K562 (cell line): ENCODE data around the gene CD74. TPM values are rescaled to one million over a fixed set of nuclear protein-coding genes. Genes with fewer than 3 reads are reported as not detected.

Experiments
- ARNT ChIP-seq, 2 experiments: fragments of 450-650 bp; IDR thresholded peaks; 2 replicates each; pipeline ENCODE4 v1.6.1; 2016; ENCODE audit warnings: mild to moderate bottlenecking in 1 of 2
- FOXK1 ChIP-seq: sonication (generic); formaldehyde crosslinking; IDR thresholded peaks from 2 replicates; pipeline ENCODE4 v1.8.0; 2022; ENCODE audit warnings: missing genetic modification reagents, mild to moderate bottlenecking, borderline replicate concordance
- KDM5B ChIP-seq: fragments of 200-600 bp; sonication (generic); IDR thresholded peaks from 2 replicates; pipeline ENCODE4 v1.6.1; 2012; ENCODE audit warnings: low read depth, mild to moderate bottlenecking, moderate library complexity, low read length, control low read depth, inconsistent platforms; ENCODE audit not compliant: insufficient replicate concordance
- MECOM ChIP-seq: fragments of 250-450 bp; sonication (Bioruptor Pico); IDR thresholded peaks from 2 replicates; pipeline ENCODE4 v1.8.0; 2022; ENCODE audit warnings: inconsistent platforms
- PRPF4 ChIP-seq: fragments of 200-400 bp; formaldehyde crosslinking; IDR thresholded peaks from one replicate; pipeline ENCODE4 v1.6.1; 2017; ENCODE audit warnings: low read length, low read depth, mild to moderate bottlenecking; ENCODE audit not compliant: insufficient read depth, poor library complexity, severe bottlenecking
- RBM34 ChIP-seq: fragments of 200-400 bp; formaldehyde crosslinking; IDR thresholded peaks from 2 replicates; pipeline ENCODE4 v1.6.1; 2018; ENCODE audit warnings: low read length, borderline replicate concordance; ENCODE audit not compliant: insufficient read depth
- TAL1 ChIP-seq: fragments of 450-650 bp; IDR thresholded peaks from 2 replicates; pipeline ENCODE4 v1.6.1; 2016; ENCODE audit warnings: mild to moderate bottlenecking
- ZNF124 ChIP-seq: sonication (generic); formaldehyde crosslinking; IDR thresholded peaks from 2 replicates; pipeline ENCODE4 v1.8.1; 2022; ENCODE audit warnings: missing genetic modification reagents
- ZNF324 ChIP-seq: fragments of 250-450 bp; sonication (Bioruptor Pico); IDR thresholded peaks from 2 replicates; pipeline ENCODE4 v1.4.0; 2020; ENCODE audit warnings: mild to moderate bottlenecking
- polyA plus RNA-seq, 8 experiments: library from polyadenylated mRNA; depleted of rRNA in 4 of 8; stranded (reverse) in 5 of 8; unstranded in 3 of 8; fragments of >200 nt; fragmentation: Nextera tagmentation in 2 of 8; fragmentation: Illumina TruSeq in 1 of 8; extraction: Ambion mirVana in 2 of 8; extraction: Trizol in 1 of 8; gene quantifications; 2 replicates each; pipeline versions ENCODE4 v1.2.1 to v1.2.3, GENCODE V29; 2011 to 2014; ENCODE audit warnings: inconsistent platforms in 1 of 8, missing spikeins in 1 of 8
- total RNA-seq, 7 experiments: library from RNA; depleted of rRNA in 6 of 7; stranded (reverse); fragments of >200 nt in 6 of 7; fragmentation: Illumina TruSeq in 2 of 7; extraction: Trizol in 2 of 7; gene quantifications; 2 replicates each; pipeline versions ENCODE4 v1.2.1 to v1.2.3, GENCODE V29; 2011 to 2021; ENCODE audit warnings: low replicate concordance in 1 of 7
- TF ChIP-seq, protein P1 (sequence below): fragments of 250-450 bp; sonication (Bioruptor Pico); IDR thresholded peaks from 2 replicates; pipeline ENCODE4 v1.8.0; 2022; ENCODE audit warnings: inconsistent platforms
- TF ChIP-seq, protein P2 (sequence below): sonication (generic); formaldehyde crosslinking; IDR thresholded peaks from 2 replicates; pipeline ENCODE4 v1.8.0; 2022; ENCODE audit warnings: mild to moderate bottlenecking, low read depth, missing genetic modification reagents
- TF ChIP-seq, protein P3 (sequence below): fragments of 450-650 bp; IDR thresholded peaks from 2 replicates; pipeline ENCODE4 v1.6.1; 2016; ENCODE audit warnings: mild to moderate bottlenecking, moderate library complexity

Gene CD74
- total and polyA plus RNA-seq, 9 of the 15 experiments (the other 6 are each of a cell fraction or from before 2014, with no cell fraction given), result 0.07 to 4.8 (median 0.32) TPM

DNA sequence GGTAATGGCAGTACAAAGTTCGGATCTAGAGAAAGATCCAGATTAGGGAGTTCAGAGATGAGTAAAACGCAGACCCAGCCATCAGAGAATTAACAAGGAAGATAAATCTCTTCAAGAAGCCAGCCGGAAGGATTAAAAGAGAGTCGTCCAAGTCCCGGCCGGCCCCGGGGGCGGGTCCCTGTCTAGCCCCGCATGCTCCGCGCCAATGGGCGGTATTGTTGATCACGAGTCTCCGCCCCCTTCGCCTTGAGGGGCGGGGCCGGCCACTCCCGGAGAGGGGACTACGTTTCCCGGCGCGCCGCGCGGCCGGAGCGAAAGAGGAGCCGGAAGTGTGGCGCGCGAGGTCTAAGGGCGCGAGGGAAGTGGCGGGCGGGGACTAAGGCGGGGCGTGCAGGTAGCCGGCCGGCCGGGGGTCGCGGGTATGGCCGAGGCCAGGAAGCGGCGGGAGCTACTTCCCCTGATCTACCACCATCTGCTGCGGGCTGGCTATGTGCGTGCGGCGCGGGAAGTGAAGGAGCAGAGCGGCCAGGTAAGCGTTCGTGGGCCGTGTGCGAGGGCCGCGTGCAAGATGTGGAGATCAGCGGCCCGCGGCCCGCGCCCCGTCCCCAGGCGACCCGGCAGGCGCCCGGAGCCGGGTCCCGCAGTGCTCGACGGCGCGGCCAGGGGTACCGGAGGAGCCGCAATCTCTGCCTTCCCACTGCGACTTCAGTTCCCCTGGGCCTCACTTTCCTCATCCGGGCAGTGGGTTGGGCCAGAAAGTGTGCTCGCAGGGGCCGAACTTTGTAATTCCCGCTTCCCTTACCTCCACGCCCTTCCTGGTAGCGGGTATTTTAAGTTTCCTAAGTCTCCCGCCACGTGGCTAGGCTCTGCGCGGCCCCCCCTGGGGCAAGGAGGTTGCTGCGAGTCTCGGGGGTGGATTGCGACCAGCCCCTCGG lies 55.1 kb downstream of the CD74 start, which contains the start of gene TCOF1 (continued):
- TF ChIP-seq ARNT (IDR thresholded peaks at IDR 0.05) (no peak), TAL1 (no peak), RBM34 (no peak), ZNF324 (CRISPR knock-in tag) (no peak), ZNF124 (CRISPR knock-in tag) (no peak), PRPF4 (no peak), MECOM (no peak), KDM5B (peak; percentile 39), FOXK1 (CRISPR knock-in tag) (no peak)
- TF ChIP-seq, protein P1, sequence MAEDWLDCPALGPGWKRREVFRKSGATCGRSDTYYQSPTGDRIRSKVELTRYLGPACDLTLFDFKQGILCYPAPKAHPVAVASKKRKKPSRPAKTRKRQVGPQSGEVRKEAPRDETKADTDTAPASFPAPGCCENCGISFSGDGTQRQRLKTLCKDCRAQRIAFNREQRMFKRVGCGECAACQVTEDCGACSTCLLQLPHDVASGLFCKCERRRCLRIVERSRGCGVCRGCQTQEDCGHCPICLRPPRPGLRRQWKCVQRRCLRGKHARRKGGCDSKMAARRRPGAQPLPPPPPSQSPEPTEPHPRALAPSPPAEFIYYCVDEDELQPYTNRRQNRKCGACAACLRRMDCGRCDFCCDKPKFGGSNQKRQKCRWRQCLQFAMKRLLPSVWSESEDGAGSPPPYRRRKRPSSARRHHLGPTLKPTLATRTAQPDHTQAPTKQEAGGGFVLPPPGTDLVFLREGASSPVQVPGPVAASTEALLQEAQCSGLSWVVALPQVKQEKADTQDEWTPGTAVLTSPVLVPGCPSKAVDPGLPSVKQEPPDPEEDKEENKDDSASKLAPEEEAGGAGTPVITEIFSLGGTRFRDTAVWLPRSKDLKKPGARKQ (CRISPR knock-in tag), result no peak
- TF ChIP-seq, protein P2, sequence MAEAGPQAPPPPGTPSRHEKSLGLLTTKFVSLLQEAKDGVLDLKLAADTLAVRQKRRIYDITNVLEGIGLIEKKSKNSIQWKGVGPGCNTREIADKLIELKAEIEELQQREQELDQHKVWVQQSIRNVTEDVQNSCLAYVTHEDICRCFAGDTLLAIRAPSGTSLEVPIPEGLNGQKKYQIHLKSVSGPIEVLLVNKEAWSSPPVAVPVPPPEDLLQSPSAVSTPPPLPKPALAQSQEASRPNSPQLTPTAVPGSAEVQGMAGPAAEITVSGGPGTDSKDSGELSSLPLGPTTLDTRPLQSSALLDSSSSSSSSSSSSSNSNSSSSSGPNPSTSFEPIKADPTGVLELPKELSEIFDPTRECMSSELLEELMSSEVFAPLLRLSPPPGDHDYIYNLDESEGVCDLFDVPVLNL, result peak; percentile 90
- TF ChIP-seq, protein P3, sequence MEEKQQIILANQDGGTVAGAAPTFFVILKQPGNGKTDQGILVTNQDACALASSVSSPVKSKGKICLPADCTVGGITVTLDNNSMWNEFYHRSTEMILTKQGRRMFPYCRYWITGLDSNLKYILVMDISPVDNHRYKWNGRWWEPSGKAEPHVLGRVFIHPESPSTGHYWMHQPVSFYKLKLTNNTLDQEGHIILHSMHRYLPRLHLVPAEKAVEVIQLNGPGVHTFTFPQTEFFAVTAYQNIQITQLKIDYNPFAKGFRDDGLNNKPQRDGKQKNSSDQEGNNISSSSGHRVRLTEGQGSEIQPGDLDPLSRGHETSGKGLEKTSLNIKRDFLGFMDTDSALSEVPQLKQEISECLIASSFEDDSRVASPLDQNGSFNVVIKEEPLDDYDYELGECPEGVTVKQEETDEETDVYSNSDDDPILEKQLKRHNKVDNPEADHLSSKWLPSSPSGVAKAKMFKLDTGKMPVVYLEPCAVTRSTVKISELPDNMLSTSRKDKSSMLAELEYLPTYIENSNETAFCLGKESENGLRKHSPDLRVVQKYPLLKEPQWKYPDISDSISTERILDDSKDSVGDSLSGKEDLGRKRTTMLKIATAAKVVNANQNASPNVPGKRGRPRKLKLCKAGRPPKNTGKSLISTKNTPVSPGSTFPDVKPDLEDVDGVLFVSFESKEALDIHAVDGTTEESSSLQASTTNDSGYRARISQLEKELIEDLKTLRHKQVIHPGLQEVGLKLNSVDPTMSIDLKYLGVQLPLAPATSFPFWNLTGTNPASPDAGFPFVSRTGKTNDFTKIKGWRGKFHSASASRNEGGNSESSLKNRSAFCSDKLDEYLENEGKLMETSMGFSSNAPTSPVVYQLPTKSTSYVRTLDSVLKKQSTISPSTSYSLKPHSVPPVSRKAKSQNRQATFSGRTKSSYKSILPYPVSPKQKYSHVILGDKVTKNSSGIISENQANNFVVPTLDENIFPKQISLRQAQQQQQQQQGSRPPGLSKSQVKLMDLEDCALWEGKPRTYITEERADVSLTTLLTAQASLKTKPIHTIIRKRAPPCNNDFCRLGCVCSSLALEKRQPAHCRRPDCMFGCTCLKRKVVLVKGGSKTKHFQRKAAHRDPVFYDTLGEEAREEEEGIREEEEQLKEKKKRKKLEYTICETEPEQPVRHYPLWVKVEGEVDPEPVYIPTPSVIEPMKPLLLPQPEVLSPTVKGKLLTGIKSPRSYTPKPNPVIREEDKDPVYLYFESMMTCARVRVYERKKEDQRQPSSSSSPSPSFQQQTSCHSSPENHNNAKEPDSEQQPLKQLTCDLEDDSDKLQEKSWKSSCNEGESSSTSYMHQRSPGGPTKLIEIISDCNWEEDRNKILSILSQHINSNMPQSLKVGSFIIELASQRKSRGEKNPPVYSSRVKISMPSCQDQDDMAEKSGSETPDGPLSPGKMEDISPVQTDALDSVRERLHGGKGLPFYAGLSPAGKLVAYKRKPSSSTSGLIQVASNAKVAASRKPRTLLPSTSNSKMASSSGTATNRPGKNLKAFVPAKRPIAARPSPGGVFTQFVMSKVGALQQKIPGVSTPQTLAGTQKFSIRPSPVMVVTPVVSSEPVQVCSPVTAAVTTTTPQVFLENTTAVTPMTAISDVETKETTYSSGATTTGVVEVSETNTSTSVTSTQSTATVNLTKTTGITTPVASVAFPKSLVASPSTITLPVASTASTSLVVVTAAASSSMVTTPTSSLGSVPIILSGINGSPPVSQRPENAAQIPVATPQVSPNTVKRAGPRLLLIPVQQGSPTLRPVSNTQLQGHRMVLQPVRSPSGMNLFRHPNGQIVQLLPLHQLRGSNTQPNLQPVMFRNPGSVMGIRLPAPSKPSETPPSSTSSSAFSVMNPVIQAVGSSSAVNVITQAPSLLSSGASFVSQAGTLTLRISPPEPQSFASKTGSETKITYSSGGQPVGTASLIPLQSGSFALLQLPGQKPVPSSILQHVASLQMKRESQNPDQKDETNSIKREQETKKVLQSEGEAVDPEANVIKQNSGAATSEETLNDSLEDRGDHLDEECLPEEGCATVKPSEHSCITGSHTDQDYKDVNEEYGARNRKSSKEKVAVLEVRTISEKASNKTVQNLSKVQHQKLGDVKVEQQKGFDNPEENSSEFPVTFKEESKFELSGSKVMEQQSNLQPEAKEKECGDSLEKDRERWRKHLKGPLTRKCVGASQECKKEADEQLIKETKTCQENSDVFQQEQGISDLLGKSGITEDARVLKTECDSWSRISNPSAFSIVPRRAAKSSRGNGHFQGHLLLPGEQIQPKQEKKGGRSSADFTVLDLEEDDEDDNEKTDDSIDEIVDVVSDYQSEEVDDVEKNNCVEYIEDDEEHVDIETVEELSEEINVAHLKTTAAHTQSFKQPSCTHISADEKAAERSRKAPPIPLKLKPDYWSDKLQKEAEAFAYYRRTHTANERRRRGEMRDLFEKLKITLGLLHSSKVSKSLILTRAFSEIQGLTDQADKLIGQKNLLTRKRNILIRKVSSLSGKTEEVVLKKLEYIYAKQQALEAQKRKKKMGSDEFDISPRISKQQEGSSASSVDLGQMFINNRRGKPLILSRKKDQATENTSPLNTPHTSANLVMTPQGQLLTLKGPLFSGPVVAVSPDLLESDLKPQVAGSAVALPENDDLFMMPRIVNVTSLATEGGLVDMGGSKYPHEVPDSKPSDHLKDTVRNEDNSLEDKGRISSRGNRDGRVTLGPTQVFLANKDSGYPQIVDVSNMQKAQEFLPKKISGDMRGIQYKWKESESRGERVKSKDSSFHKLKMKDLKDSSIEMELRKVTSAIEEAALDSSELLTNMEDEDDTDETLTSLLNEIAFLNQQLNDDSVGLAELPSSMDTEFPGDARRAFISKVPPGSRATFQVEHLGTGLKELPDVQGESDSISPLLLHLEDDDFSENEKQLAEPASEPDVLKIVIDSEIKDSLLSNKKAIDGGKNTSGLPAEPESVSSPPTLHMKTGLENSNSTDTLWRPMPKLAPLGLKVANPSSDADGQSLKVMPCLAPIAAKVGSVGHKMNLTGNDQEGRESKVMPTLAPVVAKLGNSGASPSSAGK, result 0 out of 2 replicates have a peak, but pooled peaks have one; percentile 29
